A673 (cell line): Measurements from ENCODE around the gene PLCB2.

ENCODE experiments used
- EZH2 ChIP-seq: fragments of 200-600 bp; sonication (generic); IDR thresholded peaks from 2 replicates; pipeline ENCODE4 v1.6.1; 2017; ENCODE audit warnings: borderline replicate concordance, low read depth, mild to moderate bottlenecking, mixed read lengths, antibody characterized with exemption, low read length; ENCODE audit not compliant: poor library complexity, severe bottlenecking
- TF ChIP-seq, protein P1 (sequence below): fragments of 300-800, 200-600 bp; sonication (generic); conservative IDR thresholded peaks from 2 replicates; pipeline ENCODE4 v1.5.1; 2017; ENCODE audit warnings: low read depth, mild to moderate bottlenecking, antibody characterized with exemption, low read length, moderate library complexity, mixed read lengths

DNA sequence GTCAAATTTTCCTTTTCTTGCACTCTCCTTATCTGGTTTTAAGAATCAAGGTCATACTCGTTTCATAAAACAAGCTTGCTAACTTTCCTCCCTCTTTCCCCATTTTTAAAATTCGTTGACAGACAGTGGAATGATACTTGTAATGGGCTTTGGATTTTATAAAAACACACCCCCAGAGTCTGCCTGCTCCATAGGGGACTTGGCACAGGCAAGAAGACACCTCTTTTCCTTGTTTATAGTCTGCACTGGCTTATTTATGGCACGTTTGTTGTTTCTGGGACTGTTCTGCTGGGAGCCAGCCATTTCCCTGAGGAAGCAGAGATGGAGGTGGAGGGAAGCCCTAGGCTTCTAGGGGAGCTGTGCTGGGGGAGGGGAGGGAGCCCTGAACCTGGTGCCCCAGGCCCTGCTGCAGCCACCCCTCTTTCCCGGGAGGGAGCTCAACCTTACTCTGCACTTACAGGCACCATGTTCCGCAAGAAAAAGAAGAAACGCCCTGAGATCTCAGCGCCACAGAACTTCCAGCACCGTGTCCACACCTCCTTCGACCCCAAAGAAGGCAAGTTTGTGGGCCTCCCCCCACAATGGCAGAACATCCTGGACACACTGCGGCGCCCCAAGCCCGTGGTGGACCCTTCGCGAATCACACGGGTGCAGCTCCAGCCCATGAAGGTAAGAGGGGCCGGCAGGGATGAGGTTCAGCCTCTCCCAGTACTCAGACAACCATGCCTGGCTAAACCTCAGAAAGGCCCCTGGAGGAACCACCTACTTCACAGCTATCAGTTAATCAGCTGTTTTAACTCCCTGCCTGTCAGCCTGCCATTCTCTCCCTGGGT is 43.2 kb downstream of the PLCB2 start:
- TF ChIP-seq, protein P1, sequence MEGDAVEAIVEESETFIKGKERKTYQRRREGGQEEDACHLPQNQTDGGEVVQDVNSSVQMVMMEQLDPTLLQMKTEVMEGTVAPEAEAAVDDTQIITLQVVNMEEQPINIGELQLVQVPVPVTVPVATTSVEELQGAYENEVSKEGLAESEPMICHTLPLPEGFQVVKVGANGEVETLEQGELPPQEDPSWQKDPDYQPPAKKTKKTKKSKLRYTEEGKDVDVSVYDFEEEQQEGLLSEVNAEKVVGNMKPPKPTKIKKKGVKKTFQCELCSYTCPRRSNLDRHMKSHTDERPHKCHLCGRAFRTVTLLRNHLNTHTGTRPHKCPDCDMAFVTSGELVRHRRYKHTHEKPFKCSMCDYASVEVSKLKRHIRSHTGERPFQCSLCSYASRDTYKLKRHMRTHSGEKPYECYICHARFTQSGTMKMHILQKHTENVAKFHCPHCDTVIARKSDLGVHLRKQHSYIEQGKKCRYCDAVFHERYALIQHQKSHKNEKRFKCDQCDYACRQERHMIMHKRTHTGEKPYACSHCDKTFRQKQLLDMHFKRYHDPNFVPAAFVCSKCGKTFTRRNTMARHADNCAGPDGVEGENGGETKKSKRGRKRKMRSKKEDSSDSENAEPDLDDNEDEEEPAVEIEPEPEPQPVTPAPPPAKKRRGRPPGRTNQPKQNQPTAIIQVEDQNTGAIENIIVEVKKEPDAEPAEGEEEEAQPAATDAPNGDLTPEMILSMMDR, result no peak
- no peak for TF ChIP-seq EZH2
